ENCODE data around the gene DNAJB8. TPM values are rescaled to one million over a fixed set of nuclear protein-coding genes. Genes with fewer than 3 reads are reported as not detected.
A peak's percentile ranks its signal among the peaks of the same experiment; 100 is the strongest.

DNAJB8 gene
- total and polyA plus RNA-seq, 9 of the 15 experiments (the other 6 are each of a cell fraction or from before 2014, with no cell fraction given), result not detected

DNA sequence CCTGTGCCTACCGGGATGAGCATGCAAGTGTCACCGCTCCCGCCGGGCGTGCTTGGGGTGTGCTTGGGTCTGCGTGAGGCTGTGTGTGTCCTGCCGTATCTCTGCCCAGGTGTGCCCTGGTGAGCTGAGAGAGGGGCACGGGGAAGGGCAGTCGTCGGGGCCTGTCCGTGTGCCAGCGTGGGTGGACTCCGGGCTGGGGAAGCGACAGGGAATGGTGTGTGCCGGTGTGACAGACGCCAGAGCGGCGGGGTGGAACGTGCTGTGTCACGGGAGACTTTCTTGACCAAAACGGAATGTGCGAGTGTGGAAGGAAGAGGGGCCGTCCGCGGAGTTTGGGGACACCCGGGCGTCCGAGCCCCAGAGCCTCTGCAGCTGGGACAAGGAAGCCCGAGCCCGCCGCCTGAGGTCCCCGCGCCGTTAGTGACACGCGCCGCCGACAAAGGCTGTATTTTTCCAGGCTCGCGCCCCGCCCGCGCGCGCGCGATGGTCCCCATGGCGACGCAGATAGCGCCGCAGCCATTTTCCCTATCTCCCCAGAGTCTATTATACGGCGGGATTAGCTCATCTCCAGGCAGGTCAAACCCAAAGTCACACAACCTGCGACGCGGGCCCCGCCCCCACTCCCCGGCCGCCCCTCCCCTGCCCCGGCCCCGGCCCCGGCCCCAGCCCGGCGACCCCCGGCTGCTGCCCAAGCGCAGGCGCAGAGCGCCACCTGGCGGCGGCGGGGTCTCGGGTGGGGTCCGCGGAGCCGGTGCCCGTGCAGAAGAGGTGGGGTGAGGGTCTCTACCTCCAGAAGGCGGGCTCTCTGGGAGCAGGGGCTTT is 30.8 kb upstream of the DNAJB8 start (continued):
- TF ChIP-seq ZNF79 (CRISPR knock-in tag; IDR thresholded peaks at IDR 0.05; ENCODE audit: low read depth) (no peak), SMARCE1 (IDR thresholded peaks at IDR 0.05) (no peak), ZBTB7A (IDR thresholded peaks at IDR 0.05; ENCODE audit: borderline replicate concordance, control insufficient read depth, low read depth, low read length) (peak; percentile 100), ZNF324 (CRISPR knock-in tag; IDR thresholded peaks at IDR 0.05) (no peak), HIVEP1 (CRISPR knock-in tag; IDR thresholded peaks at IDR 0.05) (no peak), MAFK (IDR thresholded peaks at IDR 0.05; ENCODE audit: low read length) (no peak), ZNF668 (CRISPR knock-in tag; IDR thresholded peaks at IDR 0.05) (no peak), ZNF436 (CRISPR knock-in tag; IDR thresholded peaks at IDR 0.05) (no peak), MECOM (CRISPR knock-in tag; IDR thresholded peaks at IDR 0.05) (no peak), RCOR1 (IDR thresholded peaks at IDR 0.05; ENCODE audit: borderline replicate concordance in 1 of 2, low read depth in 2 of 2, low read length in 2 of 2) (0 out of 4 replicates have a peak, but pooled peaks of 1 of the 2 experiments have one; percentile 3), ZNF165 (CRISPR knock-in tag; IDR thresholded peaks at IDR 0.05; ENCODE audit: borderline replicate concordance) (no peak), ATF7 (IDR thresholded peaks at IDR 0.05) (peak; percentile 49; the same call in 1 of the 2 replicates), USF1 (CRISPR knock-in tag; IDR thresholded peaks at IDR 0.05) (no peak), TARDBP (IDR thresholded peaks at IDR 0.05) (peak; percentile 82), GABPB1 (CRISPR knock-in tag; IDR thresholded peaks at IDR 0.05) (no peak), PREB (CRISPR knock-in tag; IDR thresholded peaks at IDR 0.05) (no peak), NONO (IDR thresholded peaks at IDR 0.05; ENCODE audit: low read depth in 2 of 2, low read length in 1 of 2) (0 out of 4 replicates have a peak, but pooled peaks of 1 of the 2 experiments have one; percentile 13), TFAP4 (CRISPR knock-in tag; IDR thresholded peaks at IDR 0.05; ENCODE audit: borderline replicate concordance) (peak; percentile 62; the same call in 1 of the 2 replicates)

Data from K562 (cell line).